Heart left ventricle (tissue), 16 donors: ENCODE results near the gene NUFIP2. TPM values are rescaled to one million over a fixed set of nuclear protein-coding genes. Genes with fewer than 3 reads are reported as not detected.
"Not testable (repeated sequence)": the region's sequence is repeated elsewhere in the genome, so short reads cannot be mapped to it uniquely, and the experiment has no call there.

ENCODE experiments used
- ATAC-seq, 4 donors: fragments of 200-7000 bp; cut with Tn5 transposase; one replicate each; pipeline ENCODE4 v1.9.1; 2020 to 2022; ENCODE audit warnings: moderate library complexity in 4 of 4, mild to moderate bottlenecking in 3 of 4, moderate number of reproducible peaks in 1 of 4
- DNase-seq, 5 donors: peaks; one replicate each; pipeline ENCODE4 v3.0.0-alpha.2; 2020
- H3K27ac ChIP-seq, 12 donors: fragments of 200-600 bp; sonication (generic) in 4 of 12; one replicate each; pipeline versions ENCODE4 v1.5.0 to v1.8.0; 2016 to 2022; ENCODE audit warnings: mild to moderate bottlenecking in 2 of 12
- H3K27me3 ChIP-seq, 9 donors: fragments of 200-600 bp; sonication (generic) in 2 of 9; one replicate each; pipeline versions ENCODE4 v1.5.1 to v1.8.0; 2016 to 2022; ENCODE audit warnings: mild to moderate bottlenecking in 3 of 9
- H3K36me3 ChIP-seq, 9 donors: fragments of 200-600 bp; sonication (generic) in 2 of 9; one replicate each; pipeline versions ENCODE4 v1.5.0 to v1.8.0; 2018 to 2022; ENCODE audit warnings: mild to moderate bottlenecking in 2 of 9
- H3K4me1 ChIP-seq, 12 donors: fragments of 200-600 bp; sonication (generic) in 4 of 12; one replicate each; pipeline versions ENCODE4 v1.5.0 to v1.8.0; 2016 to 2022; ENCODE audit warnings: mild to moderate bottlenecking in 3 of 12
- H3K4me3 ChIP-seq, 12 donors: fragments of 200-600 bp; sonication (generic) in 4 of 12; one replicate each; pipeline versions ENCODE4 v1.5.0 to v1.8.0; 2017 to 2022; ENCODE audit warnings: mild to moderate bottlenecking in 9 of 12, moderate library complexity in 4 of 12
- H3K9me3 ChIP-seq, 12 donors: fragments of 200-600 bp; sonication (generic) in 4 of 12; one replicate each; pipeline versions ENCODE4 v1.5.0 to v1.8.0; 2016 to 2022; ENCODE audit warnings: mild to moderate bottlenecking in 1 of 12
- CTCF ChIP-seq, 12 donors: fragments of 200-600 bp; sonication (generic) in 4 of 12; IDR thresholded peaks; one replicate each; pipeline versions ENCODE4 v1.5.0 to v1.8.0; 2018 to 2022; ENCODE audit warnings: antibody characterized with exemption in 12 of 12, mild to moderate bottlenecking in 5 of 12
- POLR2A ChIP-seq, 2 donors: fragments of 450-650 bp; IDR thresholded peaks; one replicate each; pipeline ENCODE4 v1.6.1; 2017; ENCODE audit warnings: antibody characterized with exemption in 2 of 2, mild to moderate bottlenecking in 2 of 2, moderate library complexity in 2 of 2
- WGBS, 4 donors: extraction: QIAGEN DNeasy Blood & Tissue Kit in 2 of 4; methylation state at CpG; one replicate each; pipeline versions ENCODE4 v1.1.5 to v1.1.7; 2013 to 2018; 5-methylcytosine and 5-hydroxymethylcytosine counted together
- intact Hi-C, 10 donors: fragments of 100-400 bp; cut with DNase I; formaldehyde crosslinking; loops; one replicate each; pipeline versions ENCODE4 v1.11.1 to v1.14.2; 2022
- polyA plus RNA-seq, 2 donors: library from polyadenylated mRNA; stranded (reverse); fragments of 200-250 nt; gene quantifications; one replicate each; pipeline ENCODE4 v1.2.3, GENCODE V29; 2013
- total RNA-seq, 9 donors: library from RNA; depleted of rRNA in 2 of 9; stranded (reverse); fragments of >200 nt in 2 of 9; fragmentation: NEBNext Ultra II Directional in 3 of 9; extraction: Animal tissue kit (Norgen Biotek cat#: 25700) in 3 of 9; gene quantifications; one replicate each; pipeline versions ENCODE4 v1.1.0 to v1.2.4, GENCODE V29; 2016 to 2023
- donor health status: ischemic (EF 13 %, LVEDD 7.1; RV severe dilation, severe dysfunction).
- donor health status: healthy with polysubstance abuse.
- donor health status: DM: no; HTN: yes; CAD: no.
- donor health status: DM: no; HTN: no; CAD: no.
- donor health status: ischemic (EF 25% LVEDD 6.9; RV normal size, moderate dysfunction).
- donor health status: ischemic (EF 25% LVEDD 5.7; RV mildly dilated, moderate dysfunction).
- donor health status: healthy.
- donor health status: DM: yes; HTN: yes; CAD: no.
- donor health status: ischemic (EF 35%, LVEDD 5.7; RV mildly dilated, moderate dysfunction).
- donor health status: nonischemic (EF 11% LVEDD 7.7; RV severe dilation, severe dysfunction).
- donor health status: DM: yes; HTN: yes; CAD: no.
- donor health status: PGD.
- donor health status: ischemic (EF 29% LVEDD 5.4; RV normal size, mild dysfunction).
- donor health status: nonischemic (EF 23%, LVEDD 6.1; RV moderate dilation, normal function).

NUFIP2 gene
- total and polyA plus RNA-seq, 11 donors, result 8.4 to 51.5 (median 29.9) TPM

GRCh38 chr17:29240477-29240876, 53.5 kb downstream of the NUFIP2 start:
- TF ChIP-seq POLR2A (IDR thresholded peaks at IDR 0.05) (no peak), CTCF (IDR thresholded peaks at IDR 0.05) (no peak)
- no peaks in the 10 kb centered on the region for H3K9me3 ChIP-seq
- H3K27ac ChIP-seq, result peak overlapping the region in 1 of 12 donors; percentile 46
- H3K4me3 ChIP-seq, result no peak overlapping the region
- DNase-seq (no peak), ATAC-seq (no peak)
- 65 to 69% (median 66%) methylated on average over 2 of the region's 2 CpGs for WGBS, 4 donors
- H3K4me1 ChIP-seq, result peaks cover 0 to 29% (median 0%) of the 10 kb centered on the region in 12 donors
- intact Hi-C loops, result no loop called here
- H3K27me3 ChIP-seq, result no peaks in the 10 kb centered on the region
- no peaks in the 10 kb centered on the region for H3K36me3 ChIP-seq

GRCh38 chr17:29238133-29238850, 55.7 kb downstream of the NUFIP2 start:
- no peak for ATAC-seq
- no peaks in the 10 kb centered on the region for H3K27me3 ChIP-seq

GRCh38 chr17:29237476-29238132, 56.3 kb downstream of the NUFIP2 start:
- TF ChIP-seq CTCF (IDR thresholded peaks at IDR 0.05) (no peak), POLR2A (IDR thresholded peaks at IDR 0.05) (no peak)
- H3K27ac ChIP-seq, result no peak overlapping the region
- WGBS, 4 donors, result 86 to 98% (median 92%) methylated on average over 3 of the region's 3 CpGs
- no peaks in the 10 kb centered on the region for H3K36me3 ChIP-seq
- H3K4me3 ChIP-seq, result no peak overlapping the region
- intact Hi-C loops, result no loop called here
- DNase-seq, result no peak
- H3K27me3 ChIP-seq, result no peaks in the 10 kb centered on the region
- H3K9me3 ChIP-seq, result no peaks in the 10 kb centered on the region
- peaks cover 0 to 29% (median 0%) of the 10 kb centered on the region in 12 donors for H3K4me1 ChIP-seq
- no peak for ATAC-seq

More at GRCh38 chr17:29238133-29238850, 55.7 kb downstream of the NUFIP2 start:
- DNase-seq, result no peak
- Histone ChIP-seq H3K36me3 (no peaks in the 10 kb centered on the region), H3K27ac (peak overlapping the region in 1 of 12 donors; percentile 19), H3K4me1 (peaks cover 0 to 29% (median 0%) of the 10 kb centered on the region in 12 donors), H3K4me3 (no peak overlapping the region), H3K9me3 (no peaks in the 10 kb centered on the region)
- WGBS, 4 donors, result 93 to 96% (median 94%) methylated on average over 8 of the region's 8 CpGs
- intact Hi-C loops, result no loop called here
- no peak for TF ChIP-seq POLR2A (IDR thresholded peaks at IDR 0.05)

- WGBS, 4 donors, result 92 to 100% (median 97%) methylated on average over 3 of the region's 3 CpGs
- no peak for TF ChIP-seq POLR2A (IDR thresholded peaks at IDR 0.05)
- no peak for TF ChIP-seq CTCF (IDR thresholded peaks at IDR 0.05)
- intact Hi-C loops, result no loop called here
- H3K27me3 ChIP-seq, result no peaks in the 10 kb centered on the region
- H3K9me3 ChIP-seq, result no peaks in the 10 kb centered on the region
- no peaks in the 10 kb centered on the region for H3K36me3 ChIP-seq
- H3K4me3 ChIP-seq, result no peak overlapping the region
- peaks cover 0 to 21% (median 0%) of the 10 kb centered on the region in 12 donors for H3K4me1 ChIP-seq
- DNase-seq (no peak), ATAC-seq (no peak)
- H3K27ac ChIP-seq, result no peak overlapping the region
These were observed 58.0 kb downstream of the NUFIP2 start for GRCh38 chr17:29235904-29236303.

GRCh38 chr17:29234972-29235371, 59.0 kb downstream of the NUFIP2 start:
- H3K27ac ChIP-seq, intact Hi-C loops, H3K9me3 ChIP-seq, ATAC-seq, DNase-seq, H3K4me3 ChIP-seq, H3K36me3 ChIP-seq, H3K27me3 ChIP-seq: not testable (repeated sequence)
- WGBS, 4 donors, result 77 to 96% (median 88%) methylated on average over 7 of the region's 7 CpGs
- peaks cover 0 to 14% (median 0%) of the 10 kb centered on the region in 12 donors for H3K4me1 ChIP-seq
